SK-N-SH (cell line): ENCODE measurements around the gene RPL29. TPM values are rescaled to one million over a fixed set of nuclear protein-coding genes. Genes with fewer than 3 reads are reported as not detected.

Source experiments
- CTCF ChIA-PET: fragments of 300-600, 350-600 bp; formaldehyde crosslinking; extraction: SDS; loops from one replicate; lab custom pipeline; 2021; lab: Yijun Ruan, JAX
- POLR2A ChIA-PET: fragments of 350-600 bp; sonication (Branson Sonifier 250); formaldehyde crosslinking; extraction: SDS; loops from one replicate; lab custom pipeline; 2020; ENCODE audit warnings: antibody characterized with exemption, inconsistent platforms; lab: Yijun Ruan, JAX
- DNase-seq: peaks from one replicate; pipeline ENCODE4 v3.0.0; 2012
- H2AFZ ChIP-seq: fragments of 200-600 bp; sonication (generic); 2 replicates; pipeline ENCODE4 v1.8.1; 2016; ENCODE audit warnings: antibody characterized with exemption, mild to moderate bottlenecking, low read depth
- H3F3A ChIP-seq: fragments of 200-600 bp; sonication (generic); replicated peaks from 2 replicates; pipeline ENCODE3; 2016; ENCODE audit warnings: antibody characterized with exemption, mild to moderate bottlenecking; ENCODE audit not compliant: insufficient read depth
- H3K27ac ChIP-seq, 2 experiments: fragments of 200-500 bp in 1 of 2; fragments of 200-600 bp in 1 of 2; sonication (Bioruptor generic) in 1 of 2; sonication (generic), shearing (Covaris generic) in 1 of 2; 2 replicates each; pipeline versions ENCODE4 v1.5.1 to v1.6.1; 2014 to 2016; ENCODE audit warnings: low read depth in 2 of 2, inconsistent platforms in 1 of 2, low read length in 1 of 2, mild to moderate bottlenecking in 1 of 2, mixed read lengths in 1 of 2
- H3K27me3 ChIP-seq: fragments of 200-600 bp; sonication (generic), shearing (Covaris generic); 2 replicates; pipeline ENCODE4 v1.6.1; 2016; ENCODE audit warnings: mixed run types; ENCODE audit not compliant: insufficient read depth
- H3K36me3 ChIP-seq, 2 experiments: fragments of 200-500 bp in 1 of 2; fragments of 200-600 bp in 1 of 2; sonication (Bioruptor generic) in 1 of 2; sonication (generic) in 1 of 2; replicated peaks in 1 of 2; 2 replicates each; pipeline versions ENCODE3 to v1.5.1; 2014 to 2016; ENCODE audit warnings: low read length in 1 of 2, mild to moderate bottlenecking in 1 of 2; ENCODE audit not compliant: insufficient read depth in 2 of 2, control insufficient read depth in 1 of 2
- H3K4me1 ChIP-seq, 2 experiments: fragments of 200-500 bp in 1 of 2; fragments of 200-600 bp in 1 of 2; sonication (Bioruptor generic) in 1 of 2; sonication (generic), shearing (Covaris generic) in 1 of 2; 2 replicates each; pipeline versions ENCODE4 v1.5.1 to v1.6.1; 2014 to 2016; ENCODE audit warnings: low read depth in 1 of 2, low read length in 1 of 2, mixed run types in 1 of 2; ENCODE audit not compliant: insufficient read depth in 2 of 2, control insufficient read depth in 1 of 2
- H3K4me2 ChIP-seq: fragments of 200-600 bp; sonication (generic), shearing (Covaris generic); 2 replicates; pipeline ENCODE4 v1.6.1; 2017; ENCODE audit warnings: mixed run types
- H3K4me3 ChIP-seq, 2 experiments: fragments of 200-500 bp in 1 of 2; fragments of 200-600 bp in 1 of 2; sonication (Bioruptor generic) in 1 of 2; sonication (generic), shearing (Covaris generic) in 1 of 2; 2 replicates each; pipeline versions ENCODE4 v1.5.1 to v1.8.1; 2014 to 2016; ENCODE audit warnings: low read depth in 2 of 2, inconsistent platforms in 1 of 2, low read length in 1 of 2, mild to moderate bottlenecking in 1 of 2, mixed read lengths in 1 of 2, moderate library complexity in 1 of 2
- H3K79me2 ChIP-seq: fragments of 200-600 bp; sonication (generic); 2 replicates; pipeline ENCODE4 v1.8.1; 2017; ENCODE audit warnings: mild to moderate bottlenecking; ENCODE audit not compliant: insufficient read depth
- H3K9ac ChIP-seq: fragments of 200-600 bp; sonication (generic); 2 replicates; pipeline ENCODE4 v1.6.1; 2017; ENCODE audit warnings: mixed run types
- H3K9me2 ChIP-seq: fragments of 200-600 bp; sonication (generic); 2 replicates; pipeline ENCODE4 v1.6.1; 2017; ENCODE audit warnings: mixed run types
- H3K9me3 ChIP-seq: fragments of 200-600 bp; sonication (generic); 2 replicates; pipeline ENCODE4 v1.6.1; 2017; ENCODE audit warnings: mixed run types, mild to moderate bottlenecking, moderate library complexity
- H4K20me1 ChIP-seq: fragments of 200-600 bp; sonication (generic); 2 replicates; pipeline ENCODE4 v1.6.1; 2017; ENCODE audit warnings: mild to moderate bottlenecking, mixed run types; ENCODE audit not compliant: insufficient read depth
- ELF1 ChIP-seq: IDR thresholded peaks from 2 replicates; pipeline ENCODE4 v1.4.0; 2012
- EZH2phosphoT487 ChIP-seq: fragments of 200-600 bp; sonication (generic); IDR thresholded peaks from 2 replicates; pipeline ENCODE4 v1.6.1; 2017; ENCODE audit warnings: low read depth, mixed run types, mild to moderate bottlenecking, antibody characterized with exemption, moderate library complexity, borderline replicate concordance
- FOSL2 ChIP-seq: IDR thresholded peaks from 2 replicates; pipeline ENCODE4 v1.4.0; 2012; ENCODE audit warnings: low read depth, mild to moderate bottlenecking, moderate library complexity, borderline replicate concordance
- FOXJ3 ChIP-seq: sonication (generic); formaldehyde crosslinking; IDR thresholded peaks from 2 replicates; pipeline ENCODE4 v1.5.1; 2020; ENCODE audit warnings: mild to moderate bottlenecking, missing genetic modification reagents
- FOXM1 ChIP-seq: IDR thresholded peaks from 2 replicates; pipeline ENCODE4 v1.4.0; 2012; ENCODE audit warnings: low read depth, mild to moderate bottlenecking
- MXI1 ChIP-seq: IDR thresholded peaks from 2 replicates; pipeline ENCODE4 v1.6.1; 2012; ENCODE audit warnings: mild to moderate bottlenecking, low read depth, low read length, improper control_type of control experiment
- RCOR1 ChIP-seq: fragments of 150-350 bp; IDR thresholded peaks from 2 replicates; pipeline ENCODE4 v1.6.1; 2017; ENCODE audit warnings: antibody characterized with exemption, low read length
- RXRA ChIP-seq: IDR thresholded peaks from 2 replicates; pipeline ENCODE4 v1.4.0; 2012; ENCODE audit warnings: low read depth, mild to moderate bottlenecking, borderline replicate concordance
- SIN3A ChIP-seq: IDR thresholded peaks from 2 replicates; pipeline ENCODE4 v1.6.1; 2012; ENCODE audit warnings: low read depth, mild to moderate bottlenecking, low read length, moderate library complexity, borderline replicate concordance
- SMC3 ChIP-seq: IDR thresholded peaks from 2 replicates; pipeline ENCODE4 v1.6.1; 2012; ENCODE audit warnings: low read depth, low read length, improper control_type of control experiment
- YY1 ChIP-seq: IDR thresholded peaks from 2 replicates; pipeline ENCODE4 v1.4.0; 2012; ENCODE audit warnings: low read depth, mild to moderate bottlenecking
- WGBS: methylation state at CpG from one replicate; pipeline ENCODE4 v1.1.6; 2017; ENCODE audit warnings: low lambda C conversion rate; 5-methylcytosine and 5-hydroxymethylcytosine counted together
- polyA plus RNA-seq, 3 experiments: library from polyadenylated mRNA; depleted of rRNA; stranded (reverse); fragments of >200 nt; gene quantifications; 2 replicates each; pipeline ENCODE4 v1.2.3, GENCODE V29; 2012
- TF ChIP-seq, protein P1 (sequence below): fragments of 150-350 bp; IDR thresholded peaks from 2 replicates; pipeline ENCODE4 v1.6.1; 2016; ENCODE audit warnings: mild to moderate bottlenecking, low read depth, low read length
- TF ChIP-seq, protein P2 (sequence below): fragments of 200-600 bp; sonication (generic); IDR thresholded peaks from 2 replicates; pipeline ENCODE4 v1.6.1; 2017; ENCODE audit warnings: antibody characterized with exemption, mild to moderate bottlenecking, moderate library complexity
- TF ChIP-seq, protein P3 (sequence below): IDR thresholded peaks from 2 replicates; pipeline ENCODE4 v1.6.1; 2012; ENCODE audit warnings: mild to moderate bottlenecking, low read depth, low read length, moderate library complexity
- TF ChIP-seq, protein P4 (sequence below): IDR thresholded peaks from 2 replicates; pipeline ENCODE4 v1.4.0; 2012; ENCODE audit warnings: low read depth, borderline replicate concordance

Gene RPL29
- polyA plus RNA-seq, 1 of the 3 experiments (the other 2 are of a cell fraction) = 3,173 TPM

DNA sequence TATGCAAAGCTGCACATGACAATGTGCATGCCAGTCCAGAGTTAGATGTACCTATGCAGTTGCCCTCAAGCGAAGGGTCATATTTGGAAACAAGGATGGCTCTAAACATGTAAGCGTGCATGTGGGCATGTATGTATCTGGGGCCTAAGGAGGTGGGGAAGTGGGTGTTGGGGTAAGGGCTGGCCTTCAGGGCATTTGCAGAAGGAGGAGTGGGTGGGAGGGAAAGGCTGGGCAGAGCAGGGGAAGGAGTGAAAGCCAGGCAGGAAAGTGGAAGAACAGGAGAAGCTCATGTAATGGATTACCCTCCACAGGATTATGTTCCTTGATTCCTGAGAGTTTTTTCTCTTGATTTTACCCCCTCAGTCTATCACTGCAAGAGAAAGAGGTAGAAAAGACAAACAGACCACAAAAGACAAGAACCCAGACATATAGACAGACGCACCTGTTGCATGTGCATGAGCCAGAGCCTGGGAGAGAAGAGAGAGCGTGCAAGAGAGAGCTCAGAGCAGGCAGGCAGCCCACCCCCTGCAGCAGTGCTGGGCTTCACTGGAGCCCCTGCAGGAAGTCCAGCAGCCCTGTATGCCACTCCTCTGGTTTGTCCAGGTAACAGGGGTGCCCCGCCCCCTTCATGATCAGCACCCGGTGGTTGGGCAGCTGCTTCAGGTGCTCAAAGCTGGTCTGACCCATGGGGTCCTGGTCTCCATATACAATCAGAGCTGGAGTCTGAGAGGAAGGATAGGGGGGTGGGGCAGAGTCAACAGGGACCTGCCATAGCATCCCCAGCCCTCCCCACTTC lies 26.6 kb downstream of the RPL29 start:
- CTCF ChIA-PET = interaction anchor here (0.9 to 4.8 kb wide), 7 partner anchors 8 to 27 kb away, joined by 3 to 27 read pairs (median 5); partner anchors contain the start of genes ACY1, PARP3 and RRP9
- Histone ChIP-seq H3K4me2 (peak overlapping the region; percentile 91), H4K20me1 (no peaks in the 10 kb centered on the region), H3K4me1 (peaks cover 5 to 62% of the 10 kb centered on the region in 2 experiments; a peak in 3 of 4 replicates), H3K4me3 (peak overlapping the region in 1 of 2 experiments; percentile 74; a peak in 2 of 4 replicates), H3K9ac (no peak overlapping the region), H2AFZ (no peak overlapping the region), H3F3A (peaks cover 12% of the 10 kb centered on the region), H3K9me2 (no peaks in the 10 kb centered on the region), H3K27ac (peak overlapping the region in 1 of 2 experiments; percentile 97; a peak in 3 of 4 replicates), H3K36me3 (no peaks in the 10 kb centered on the region), H3K9me3 (no peaks in the 10 kb centered on the region), H3K27me3 (no peaks in the 10 kb centered on the region), H3K79me2 (peaks cover 45% of the 10 kb centered on the region)
- DNase-seq = no peak
- TF ChIP-seq, protein P1, sequence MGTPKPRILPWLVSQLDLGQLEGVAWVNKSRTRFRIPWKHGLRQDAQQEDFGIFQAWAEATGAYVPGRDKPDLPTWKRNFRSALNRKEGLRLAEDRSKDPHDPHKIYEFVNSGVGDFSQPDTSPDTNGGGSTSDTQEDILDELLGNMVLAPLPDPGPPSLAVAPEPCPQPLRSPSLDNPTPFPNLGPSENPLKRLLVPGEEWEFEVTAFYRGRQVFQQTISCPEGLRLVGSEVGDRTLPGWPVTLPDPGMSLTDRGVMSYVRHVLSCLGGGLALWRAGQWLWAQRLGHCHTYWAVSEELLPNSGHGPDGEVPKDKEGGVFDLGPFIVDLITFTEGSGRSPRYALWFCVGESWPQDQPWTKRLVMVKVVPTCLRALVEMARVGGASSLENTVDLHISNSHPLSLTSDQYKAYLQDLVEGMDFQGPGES = no peak
- TF ChIP-seq, protein P2, sequence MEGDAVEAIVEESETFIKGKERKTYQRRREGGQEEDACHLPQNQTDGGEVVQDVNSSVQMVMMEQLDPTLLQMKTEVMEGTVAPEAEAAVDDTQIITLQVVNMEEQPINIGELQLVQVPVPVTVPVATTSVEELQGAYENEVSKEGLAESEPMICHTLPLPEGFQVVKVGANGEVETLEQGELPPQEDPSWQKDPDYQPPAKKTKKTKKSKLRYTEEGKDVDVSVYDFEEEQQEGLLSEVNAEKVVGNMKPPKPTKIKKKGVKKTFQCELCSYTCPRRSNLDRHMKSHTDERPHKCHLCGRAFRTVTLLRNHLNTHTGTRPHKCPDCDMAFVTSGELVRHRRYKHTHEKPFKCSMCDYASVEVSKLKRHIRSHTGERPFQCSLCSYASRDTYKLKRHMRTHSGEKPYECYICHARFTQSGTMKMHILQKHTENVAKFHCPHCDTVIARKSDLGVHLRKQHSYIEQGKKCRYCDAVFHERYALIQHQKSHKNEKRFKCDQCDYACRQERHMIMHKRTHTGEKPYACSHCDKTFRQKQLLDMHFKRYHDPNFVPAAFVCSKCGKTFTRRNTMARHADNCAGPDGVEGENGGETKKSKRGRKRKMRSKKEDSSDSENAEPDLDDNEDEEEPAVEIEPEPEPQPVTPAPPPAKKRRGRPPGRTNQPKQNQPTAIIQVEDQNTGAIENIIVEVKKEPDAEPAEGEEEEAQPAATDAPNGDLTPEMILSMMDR = no peak
- TF ChIP-seq FOSL2 (no peak), SMC3 (no peak), SIN3A (no peak), ELF1 (no peak), FOXJ3 (CRISPR knock-in tag) (no peak), YY1 (no peak), EZH2phosphoT487 (no peak), FOXM1 (no peak), RXRA (no peak), RCOR1 (no peak), MXI1 (no peak)
- TF ChIP-seq, protein P3, sequence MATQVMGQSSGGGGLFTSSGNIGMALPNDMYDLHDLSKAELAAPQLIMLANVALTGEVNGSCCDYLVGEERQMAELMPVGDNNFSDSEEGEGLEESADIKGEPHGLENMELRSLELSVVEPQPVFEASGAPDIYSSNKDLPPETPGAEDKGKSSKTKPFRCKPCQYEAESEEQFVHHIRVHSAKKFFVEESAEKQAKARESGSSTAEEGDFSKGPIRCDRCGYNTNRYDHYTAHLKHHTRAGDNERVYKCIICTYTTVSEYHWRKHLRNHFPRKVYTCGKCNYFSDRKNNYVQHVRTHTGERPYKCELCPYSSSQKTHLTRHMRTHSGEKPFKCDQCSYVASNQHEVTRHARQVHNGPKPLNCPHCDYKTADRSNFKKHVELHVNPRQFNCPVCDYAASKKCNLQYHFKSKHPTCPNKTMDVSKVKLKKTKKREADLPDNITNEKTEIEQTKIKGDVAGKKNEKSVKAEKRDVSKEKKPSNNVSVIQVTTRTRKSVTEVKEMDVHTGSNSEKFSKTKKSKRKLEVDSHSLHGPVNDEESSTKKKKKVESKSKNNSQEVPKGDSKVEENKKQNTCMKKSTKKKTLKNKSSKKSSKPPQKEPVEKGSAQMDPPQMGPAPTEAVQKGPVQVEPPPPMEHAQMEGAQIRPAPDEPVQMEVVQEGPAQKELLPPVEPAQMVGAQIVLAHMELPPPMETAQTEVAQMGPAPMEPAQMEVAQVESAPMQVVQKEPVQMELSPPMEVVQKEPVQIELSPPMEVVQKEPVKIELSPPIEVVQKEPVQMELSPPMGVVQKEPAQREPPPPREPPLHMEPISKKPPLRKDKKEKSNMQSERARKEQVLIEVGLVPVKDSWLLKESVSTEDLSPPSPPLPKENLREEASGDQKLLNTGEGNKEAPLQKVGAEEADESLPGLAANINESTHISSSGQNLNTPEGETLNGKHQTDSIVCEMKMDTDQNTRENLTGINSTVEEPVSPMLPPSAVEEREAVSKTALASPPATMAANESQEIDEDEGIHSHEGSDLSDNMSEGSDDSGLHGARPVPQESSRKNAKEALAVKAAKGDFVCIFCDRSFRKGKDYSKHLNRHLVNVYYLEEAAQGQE = no peak
- TF ChIP-seq, protein P4, sequence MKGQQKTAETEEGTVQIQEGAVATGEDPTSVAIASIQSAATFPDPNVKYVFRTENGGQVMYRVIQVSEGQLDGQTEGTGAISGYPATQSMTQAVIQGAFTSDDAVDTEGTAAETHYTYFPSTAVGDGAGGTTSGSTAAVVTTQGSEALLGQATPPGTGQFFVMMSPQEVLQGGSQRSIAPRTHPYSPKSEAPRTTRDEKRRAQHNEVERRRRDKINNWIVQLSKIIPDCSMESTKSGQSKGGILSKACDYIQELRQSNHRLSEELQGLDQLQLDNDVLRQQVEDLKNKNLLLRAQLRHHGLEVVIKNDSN = no peak
- WGBS = 98% methylated on average over 4 of the region's 6 CpGs
- POLR2A ChIA-PET = interaction anchor here (0.8 to 3.9 kb wide), 5 partner anchors 14 to 36 kb away, joined by 3 to 20 read pairs (median 7); partner anchors contain the start of genes ACY1, PARP3, RPL29 and RRP9
